Peyer's patch (tissue), 4 donors: ENCODE results near the gene BCR.

Source experiments
- CTCF ChIP-seq, 6 experiments: fragments of 450-650 bp in 4 of 6; fragments of 200-600 bp in 2 of 6; sonication (generic) in 1 of 6; IDR thresholded peaks; one replicate each; pipeline ENCODE4 v1.5.1; 2017 to 2019; ENCODE audit warnings: antibody characterized with exemption in 6 of 6, mild to moderate bottlenecking in 3 of 6, moderate library complexity in 1 of 6
- POLR2A ChIP-seq, 2 donors: fragments of 450-650 bp; IDR thresholded peaks; one replicate each; pipeline ENCODE4 v1.5.1; 2017; ENCODE audit warnings: antibody characterized with exemption in 2 of 2, mild to moderate bottlenecking in 2 of 2, moderate library complexity in 2 of 2

GRCh38 chr22:23218867-23219251 lies 38.5 kb downstream of the BCR start:
- TF ChIP-seq POLR2A (IDR thresholded peaks at IDR 0.05) (no peak), CTCF (IDR thresholded peaks at IDR 0.05) (no peak)
